Measurements from ENCODE around the gene PDZD2.

The PDZD2 gene

DNA sequence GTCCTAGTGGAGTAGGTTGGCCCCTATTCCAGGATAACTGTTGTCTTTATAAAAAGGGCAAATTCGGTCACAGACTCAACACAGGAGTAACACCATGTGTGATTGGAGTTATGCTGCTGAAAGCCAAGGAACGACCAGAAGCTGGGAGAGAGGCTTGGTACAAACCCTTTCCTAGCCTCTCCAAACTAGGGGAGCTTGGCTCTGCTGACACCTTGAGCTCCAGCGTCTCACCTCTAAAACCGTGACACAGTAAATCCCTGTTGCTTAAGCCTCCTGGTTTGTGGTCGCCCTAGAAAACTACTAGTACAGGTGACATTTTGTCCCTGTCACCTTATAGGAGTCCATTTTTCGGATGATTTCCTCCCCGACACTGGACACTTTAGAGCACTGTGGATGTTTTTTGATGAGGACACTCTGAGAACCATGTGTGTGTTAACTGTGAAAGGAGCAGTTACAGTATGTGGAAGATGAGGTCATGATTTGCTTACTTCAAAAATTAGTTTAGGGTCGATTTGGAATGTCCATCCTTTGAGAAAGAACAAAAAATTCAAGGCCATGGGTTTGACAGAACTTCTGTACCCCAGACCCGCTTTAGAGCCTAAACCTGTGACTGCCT is 167.0 kb downstream of the PDZD2 start:
- Histone ChIP-seq H3K27me3 (ENCODE audit: control insufficient read depth, insufficient read depth, low read length) (no peaks in the 10 kb centered on the region), H3K9ac (no peak overlapping the region), H3K79me2 (no peaks in the 10 kb centered on the region), H3K27ac (no peak overlapping the region), H2AFZ (no peak overlapping the region), H3K4me3 (ENCODE audit: low read depth, low read length) (no peak overlapping the region), H3K4me1 (no peaks in the 10 kb centered on the region), H3K4me2 (ENCODE audit: low read length) (no peak overlapping the region), H3K36me3 (ENCODE audit: control insufficient read depth, insufficient read depth, low read length) (no peaks in the 10 kb centered on the region), H3K9me3 (ENCODE audit: control insufficient read depth, low read length) (no peaks in the 10 kb centered on the region)
- TF ChIP-seq, protein P1, sequence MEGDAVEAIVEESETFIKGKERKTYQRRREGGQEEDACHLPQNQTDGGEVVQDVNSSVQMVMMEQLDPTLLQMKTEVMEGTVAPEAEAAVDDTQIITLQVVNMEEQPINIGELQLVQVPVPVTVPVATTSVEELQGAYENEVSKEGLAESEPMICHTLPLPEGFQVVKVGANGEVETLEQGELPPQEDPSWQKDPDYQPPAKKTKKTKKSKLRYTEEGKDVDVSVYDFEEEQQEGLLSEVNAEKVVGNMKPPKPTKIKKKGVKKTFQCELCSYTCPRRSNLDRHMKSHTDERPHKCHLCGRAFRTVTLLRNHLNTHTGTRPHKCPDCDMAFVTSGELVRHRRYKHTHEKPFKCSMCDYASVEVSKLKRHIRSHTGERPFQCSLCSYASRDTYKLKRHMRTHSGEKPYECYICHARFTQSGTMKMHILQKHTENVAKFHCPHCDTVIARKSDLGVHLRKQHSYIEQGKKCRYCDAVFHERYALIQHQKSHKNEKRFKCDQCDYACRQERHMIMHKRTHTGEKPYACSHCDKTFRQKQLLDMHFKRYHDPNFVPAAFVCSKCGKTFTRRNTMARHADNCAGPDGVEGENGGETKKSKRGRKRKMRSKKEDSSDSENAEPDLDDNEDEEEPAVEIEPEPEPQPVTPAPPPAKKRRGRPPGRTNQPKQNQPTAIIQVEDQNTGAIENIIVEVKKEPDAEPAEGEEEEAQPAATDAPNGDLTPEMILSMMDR (IDR thresholded peaks at IDR 0.05), result no peak

DNA sequence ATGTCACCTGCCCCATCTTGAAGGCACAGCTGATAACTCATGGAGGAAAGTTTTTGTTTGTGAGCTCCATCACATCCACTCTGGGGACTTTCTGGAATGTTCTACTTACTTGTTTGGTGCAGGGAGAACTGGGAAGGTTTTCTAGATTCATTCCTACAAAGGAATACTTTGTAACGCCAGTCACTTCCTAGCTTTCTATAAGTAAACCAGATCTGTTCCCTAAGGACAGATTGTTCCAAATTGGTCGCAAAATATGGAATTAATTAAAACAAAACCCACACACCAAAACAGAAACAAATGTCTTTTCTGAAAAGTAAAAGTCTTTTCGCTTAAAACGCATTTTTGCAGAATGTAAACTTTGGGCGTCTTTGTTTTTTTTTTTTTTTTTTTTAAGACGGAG is 167.6 kb downstream of the PDZD2 start:
- Histone ChIP-seq H3K9me3 (ENCODE audit: control insufficient read depth, low read length) (no peaks in the 10 kb centered on the region), H3K36me3 (ENCODE audit: control insufficient read depth, insufficient read depth, low read length) (no peaks in the 10 kb centered on the region), H3K79me2 (no peaks in the 10 kb centered on the region), H3K27me3 (ENCODE audit: control insufficient read depth, insufficient read depth, low read length) (no peaks in the 10 kb centered on the region), H3K4me2 (ENCODE audit: low read length) (no peak overlapping the region), H3K9ac (no peak overlapping the region), H2AFZ (no peak overlapping the region), H3K4me3 (ENCODE audit: low read depth, low read length) (no peak overlapping the region), H3K4me1 (no peaks in the 10 kb centered on the region), H3K27ac (no peak overlapping the region)
- TF ChIP-seq, protein P1 (IDR thresholded peaks at IDR 0.05), result no peak

DNA sequence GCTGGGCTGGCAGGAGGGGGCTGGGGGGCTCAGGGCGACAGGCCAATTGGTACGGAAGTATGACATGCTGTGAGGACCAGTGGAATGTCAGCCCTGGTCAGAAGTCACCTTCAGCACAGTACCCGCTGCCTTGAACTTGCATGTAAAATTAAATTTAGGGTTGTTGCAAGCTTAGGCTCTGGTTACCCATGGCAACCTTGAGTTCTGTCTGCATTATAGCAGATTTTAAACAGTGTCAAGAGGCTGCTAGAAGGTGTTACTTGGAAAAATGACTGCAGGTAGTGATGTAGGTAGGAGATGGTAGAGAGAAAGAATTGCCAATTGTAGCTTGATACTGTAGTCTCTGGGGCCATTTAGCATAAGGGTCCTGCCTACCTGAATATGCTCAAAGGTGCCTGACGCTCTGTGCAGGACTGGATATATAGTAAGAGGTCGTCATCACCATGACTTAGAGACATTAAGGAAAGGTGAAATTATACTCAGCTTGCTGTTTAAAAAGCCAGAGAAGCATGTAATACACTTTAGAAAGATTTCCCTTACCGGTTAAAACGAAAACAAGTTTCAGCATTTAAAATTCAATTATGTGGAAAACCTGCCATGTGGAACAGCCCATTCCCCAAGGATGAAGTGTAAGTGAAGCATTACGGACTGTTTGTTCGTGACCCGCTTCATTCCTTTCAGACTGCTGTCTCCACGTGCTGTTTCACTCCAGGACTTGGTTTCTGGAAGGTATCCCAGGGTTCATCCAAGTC is 169.0 kb downstream of the PDZD2 start:
- Histone ChIP-seq H3K4me3 (ENCODE audit: low read depth, low read length) (no peak overlapping the region), H3K9me3 (ENCODE audit: control insufficient read depth, low read length) (no peaks in the 10 kb centered on the region), H3K4me2 (ENCODE audit: low read length) (no peak overlapping the region), H3K4me1 (no peaks in the 10 kb centered on the region), H3K27ac (no peak overlapping the region), H3K9ac (no peak overlapping the region), H3K36me3 (ENCODE audit: control insufficient read depth, insufficient read depth, low read length) (no peaks in the 10 kb centered on the region), H3K27me3 (ENCODE audit: control insufficient read depth, insufficient read depth, low read length) (no peaks in the 10 kb centered on the region), H2AFZ (no peak overlapping the region), H3K79me2 (no peaks in the 10 kb centered on the region)
- TF ChIP-seq, protein P1 (IDR thresholded peaks at IDR 0.05), result no peak

DNA sequence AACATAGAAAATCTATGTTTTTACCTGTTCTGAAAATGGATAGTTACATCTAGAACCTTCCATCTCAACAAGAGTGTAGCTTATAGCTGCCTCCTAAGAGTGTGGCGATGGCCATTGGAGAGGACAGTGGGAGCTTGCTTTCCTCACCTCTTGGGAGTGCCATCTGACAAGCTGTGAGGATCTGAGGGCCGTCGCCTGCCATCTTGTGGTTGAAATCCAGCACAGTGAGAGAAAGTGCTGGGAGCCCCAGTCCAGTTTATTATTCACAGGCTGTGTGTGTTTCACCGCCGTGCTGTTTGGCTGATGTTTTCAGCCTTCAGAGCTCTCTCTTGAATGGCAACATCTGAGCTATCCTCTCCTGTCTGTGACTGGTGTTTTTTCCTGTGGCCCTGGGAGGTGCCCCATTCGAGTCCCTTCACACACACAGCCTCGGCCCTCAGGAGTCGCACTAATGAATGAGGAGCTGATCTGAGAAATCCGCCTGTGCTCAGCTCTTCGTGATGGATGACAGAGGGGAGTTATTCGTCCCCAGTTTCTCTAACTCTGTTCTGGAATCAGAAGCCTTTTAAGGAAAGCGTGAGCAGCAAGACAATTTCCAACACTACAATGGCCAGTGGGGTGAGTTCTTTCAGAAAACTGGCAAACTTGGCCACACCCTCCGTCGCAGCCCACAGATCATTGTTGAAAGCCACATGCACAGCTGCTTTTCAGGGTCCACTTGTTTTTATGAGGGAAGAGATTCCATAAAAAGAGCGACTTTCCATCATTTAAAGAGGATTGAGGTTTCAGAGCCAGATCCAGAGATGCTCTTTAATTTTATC is 170.3 kb downstream of the PDZD2 start:
- Histone ChIP-seq H2AFZ (no peak overlapping the region), H3K27ac (no peak overlapping the region), H3K9ac (no peak overlapping the region), H3K79me2 (no peaks in the 10 kb centered on the region), H3K4me1 (no peaks in the 10 kb centered on the region), H3K27me3 (ENCODE audit: control insufficient read depth, insufficient read depth, low read length) (no peaks in the 10 kb centered on the region), H3K9me3 (ENCODE audit: control insufficient read depth, low read length) (no peaks in the 10 kb centered on the region), H3K4me3 (ENCODE audit: low read depth, low read length) (no peak overlapping the region), H3K4me2 (ENCODE audit: low read length) (no peak overlapping the region), H3K36me3 (ENCODE audit: control insufficient read depth, insufficient read depth, low read length) (no peaks in the 10 kb centered on the region)
- TF ChIP-seq, protein P1 (IDR thresholded peaks at IDR 0.05), result peak; percentile 47
